Osteocyte (in vitro differentiated cells): ENCODE results near the gene NHSL2. TPM values are rescaled to one million over a fixed set of nuclear protein-coding genes. Genes with fewer than 3 reads are reported as not detected.
A peak's percentile ranks its signal among the peaks of the same experiment; 100 is the strongest.
"Not testable (repeated sequence)": the region's sequence is repeated elsewhere in the genome, so short reads cannot be mapped to it uniquely, and the experiment has no call there.

ENCODE experiments used
- DNase-seq: peaks from one replicate; pipeline ENCODE4 v3.0.0; 2021; ENCODE audit warnings: mixed read lengths; ENCODE audit not compliant: unreplicated experiment; ENCODE audit errors: extremely low spot score
- H3K27ac Mint-ChIP-seq: one replicate; pipeline ENCODE4 v1.8.0; 2021; ENCODE audit warnings: mild to moderate bottlenecking, mixed read lengths; ENCODE audit not compliant: unreplicated experiment
- H3K27me3 Mint-ChIP-seq: one replicate; pipeline ENCODE4 v1.8.0; 2021; ENCODE audit warnings: mixed read lengths; ENCODE audit not compliant: unreplicated experiment
- H3K36me3 Mint-ChIP-seq: one replicate; pipeline ENCODE4 v1.8.0; 2021; ENCODE audit warnings: mixed read lengths; ENCODE audit not compliant: unreplicated experiment
- H3K4me1 Mint-ChIP-seq: one replicate; pipeline ENCODE4 v1.8.0; 2021; ENCODE audit warnings: mixed read lengths; ENCODE audit not compliant: unreplicated experiment
- H3K4me3 Mint-ChIP-seq: one replicate; pipeline ENCODE4 v1.8.0; 2021; ENCODE audit warnings: mild to moderate bottlenecking, moderate library complexity, mixed read lengths; ENCODE audit not compliant: unreplicated experiment
- H3K9me3 Mint-ChIP-seq: one replicate; pipeline ENCODE4 v1.8.0; 2021; ENCODE audit warnings: mixed read lengths; ENCODE audit not compliant: unreplicated experiment
- total RNA-seq: library from RNA; stranded (reverse); gene quantifications from 2 replicates; pipeline ENCODE4 v1.2.1, GENCODE V29; 2021
- TF ChIP-seq, protein P1 (sequence below): fragments of 200-600 bp; sonication (generic); IDR thresholded peaks from 2 replicates; pipeline ENCODE4 v1.5.0; 2021; ENCODE audit warnings: antibody characterized with exemption, mild to moderate bottlenecking, moderate library complexity

Gene NHSL2
- total RNA-seq, 1 donor from 2014 or later: 7.3 TPM

DNA sequence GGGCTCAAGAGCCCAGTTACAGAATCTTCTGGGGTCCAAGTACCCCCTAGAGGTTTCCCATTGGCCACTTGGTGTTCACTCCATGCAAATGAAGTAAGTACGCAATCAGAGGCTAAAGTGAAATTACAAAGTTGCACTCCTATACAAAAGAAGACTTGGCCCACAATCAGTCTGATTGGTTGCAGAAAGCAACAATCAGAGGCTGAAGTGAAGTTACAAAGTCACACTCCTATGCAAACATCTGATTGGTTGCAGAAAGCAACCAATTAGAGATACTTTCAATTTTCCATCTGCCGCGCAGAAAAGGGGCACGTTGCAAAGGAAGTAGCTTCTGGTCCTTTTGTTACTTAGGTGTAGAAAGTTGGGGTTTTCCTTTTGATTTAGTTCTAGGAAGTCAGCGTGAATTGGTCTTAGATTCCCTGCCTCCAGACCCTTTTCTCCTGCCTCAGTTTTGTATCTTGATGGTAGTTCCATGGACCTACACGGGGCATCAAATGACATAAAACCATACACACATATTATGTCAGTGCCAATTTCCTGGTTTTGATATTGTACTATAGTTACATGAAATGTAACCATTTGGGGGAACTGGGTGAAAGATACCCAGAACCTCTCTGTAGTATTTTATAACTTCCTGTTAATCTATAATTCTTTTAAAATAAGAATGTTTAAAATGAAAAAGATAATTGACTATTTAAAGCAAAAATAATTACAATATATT is 258.5 kb downstream of the NHSL2 start:
- Mint-ChIP-seq H3K4me1 (no peaks in the 10 kb centered on the region), H3K4me3 (no peak overlapping the region), H3K36me3 (no peaks in the 10 kb centered on the region), H3K27ac (no peak overlapping the region), H3K27me3 (peaks cover 4% of the 10 kb centered on the region), H3K9me3 (no peaks in the 10 kb centered on the region)
- TF ChIP-seq, protein P1, sequence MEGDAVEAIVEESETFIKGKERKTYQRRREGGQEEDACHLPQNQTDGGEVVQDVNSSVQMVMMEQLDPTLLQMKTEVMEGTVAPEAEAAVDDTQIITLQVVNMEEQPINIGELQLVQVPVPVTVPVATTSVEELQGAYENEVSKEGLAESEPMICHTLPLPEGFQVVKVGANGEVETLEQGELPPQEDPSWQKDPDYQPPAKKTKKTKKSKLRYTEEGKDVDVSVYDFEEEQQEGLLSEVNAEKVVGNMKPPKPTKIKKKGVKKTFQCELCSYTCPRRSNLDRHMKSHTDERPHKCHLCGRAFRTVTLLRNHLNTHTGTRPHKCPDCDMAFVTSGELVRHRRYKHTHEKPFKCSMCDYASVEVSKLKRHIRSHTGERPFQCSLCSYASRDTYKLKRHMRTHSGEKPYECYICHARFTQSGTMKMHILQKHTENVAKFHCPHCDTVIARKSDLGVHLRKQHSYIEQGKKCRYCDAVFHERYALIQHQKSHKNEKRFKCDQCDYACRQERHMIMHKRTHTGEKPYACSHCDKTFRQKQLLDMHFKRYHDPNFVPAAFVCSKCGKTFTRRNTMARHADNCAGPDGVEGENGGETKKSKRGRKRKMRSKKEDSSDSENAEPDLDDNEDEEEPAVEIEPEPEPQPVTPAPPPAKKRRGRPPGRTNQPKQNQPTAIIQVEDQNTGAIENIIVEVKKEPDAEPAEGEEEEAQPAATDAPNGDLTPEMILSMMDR: no peak
- DNase-seq: no peak

DNA sequence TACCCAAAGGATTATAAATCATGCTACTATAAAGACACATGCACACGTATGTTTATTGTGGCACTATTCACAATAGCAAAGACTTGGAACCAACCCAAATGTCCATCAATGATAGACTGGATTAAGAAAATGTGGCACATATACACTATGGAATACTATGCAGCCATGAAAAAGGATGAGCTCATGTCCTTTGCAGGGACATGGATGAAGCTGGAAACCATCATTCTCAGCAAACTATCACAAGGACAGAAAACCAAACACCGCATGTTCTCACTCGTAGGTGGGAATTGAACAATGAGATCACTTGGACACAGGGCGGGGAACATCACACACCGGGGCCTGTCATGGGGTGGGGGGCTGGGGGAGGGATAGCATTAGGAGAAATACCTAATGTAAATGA is 265.6 kb downstream of the NHSL2 start:
- not testable (repeated sequence) for H3K27me3 Mint-ChIP-seq, H3K4me1 Mint-ChIP-seq, DNase-seq, H3K27ac Mint-ChIP-seq, H3K36me3 Mint-ChIP-seq, H3K9me3 Mint-ChIP-seq, H3K4me3 Mint-ChIP-seq

DNA sequence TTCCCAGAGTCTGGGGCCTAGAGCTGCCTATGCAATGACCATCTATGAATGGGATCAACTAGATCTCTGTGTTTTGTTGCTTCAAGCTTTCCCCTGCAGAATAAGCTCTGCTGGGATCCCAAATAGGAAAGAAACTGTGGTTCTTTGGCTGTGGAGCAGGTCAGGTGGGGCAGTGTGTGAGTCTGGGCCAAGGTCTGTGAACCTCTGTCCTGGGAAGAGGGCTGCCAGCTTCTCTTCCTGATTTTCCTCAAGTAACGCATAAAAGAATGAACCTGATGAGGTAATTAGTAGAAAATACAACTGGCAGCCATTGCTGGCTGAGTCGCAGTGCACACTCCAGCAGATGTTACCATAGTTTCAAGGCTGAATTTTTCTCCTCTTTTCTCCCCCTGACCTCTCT is 266.3 kb downstream of the NHSL2 start:
- H3K4me3 Mint-ChIP-seq: no peak overlapping the region
- no peaks in the 10 kb centered on the region for H3K36me3 Mint-ChIP-seq
- H3K9me3 Mint-ChIP-seq: no peaks in the 10 kb centered on the region
- DNase-seq: no peak
- no peaks in the 10 kb centered on the region for H3K27me3 Mint-ChIP-seq
- TF ChIP-seq, protein P1: no peak
- H3K4me1 Mint-ChIP-seq: no peaks in the 10 kb centered on the region
- no peak overlapping the region for H3K27ac Mint-ChIP-seq

DNA sequence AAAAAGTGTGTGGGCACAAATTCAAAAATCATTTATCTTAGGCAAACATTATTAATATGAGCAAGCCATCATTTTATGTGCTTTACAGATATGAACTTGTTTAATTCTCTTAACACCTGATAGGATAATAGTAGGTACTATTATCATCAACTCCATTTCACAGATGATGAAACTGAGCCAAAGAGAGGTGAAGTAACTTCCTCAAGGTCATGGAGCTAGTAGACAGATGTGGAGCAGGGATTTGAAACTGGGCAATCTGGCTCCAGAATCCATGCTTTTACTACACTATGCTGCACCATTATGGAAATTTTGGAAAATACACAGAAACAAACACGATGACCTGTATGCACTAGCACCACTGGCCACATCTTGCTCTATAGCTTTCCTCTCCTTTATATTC is 269.9 kb downstream of the NHSL2 start:
- Mint-ChIP-seq H3K27me3 (no peaks in the 10 kb centered on the region), H3K4me3 (no peak overlapping the region), H3K9me3 (no peaks in the 10 kb centered on the region), H3K36me3 (no peaks in the 10 kb centered on the region), H3K4me1 (peaks cover 3% of the 10 kb centered on the region), H3K27ac (no peak overlapping the region)
- TF ChIP-seq, protein P1: no peak
- no peak for DNase-seq

DNA sequence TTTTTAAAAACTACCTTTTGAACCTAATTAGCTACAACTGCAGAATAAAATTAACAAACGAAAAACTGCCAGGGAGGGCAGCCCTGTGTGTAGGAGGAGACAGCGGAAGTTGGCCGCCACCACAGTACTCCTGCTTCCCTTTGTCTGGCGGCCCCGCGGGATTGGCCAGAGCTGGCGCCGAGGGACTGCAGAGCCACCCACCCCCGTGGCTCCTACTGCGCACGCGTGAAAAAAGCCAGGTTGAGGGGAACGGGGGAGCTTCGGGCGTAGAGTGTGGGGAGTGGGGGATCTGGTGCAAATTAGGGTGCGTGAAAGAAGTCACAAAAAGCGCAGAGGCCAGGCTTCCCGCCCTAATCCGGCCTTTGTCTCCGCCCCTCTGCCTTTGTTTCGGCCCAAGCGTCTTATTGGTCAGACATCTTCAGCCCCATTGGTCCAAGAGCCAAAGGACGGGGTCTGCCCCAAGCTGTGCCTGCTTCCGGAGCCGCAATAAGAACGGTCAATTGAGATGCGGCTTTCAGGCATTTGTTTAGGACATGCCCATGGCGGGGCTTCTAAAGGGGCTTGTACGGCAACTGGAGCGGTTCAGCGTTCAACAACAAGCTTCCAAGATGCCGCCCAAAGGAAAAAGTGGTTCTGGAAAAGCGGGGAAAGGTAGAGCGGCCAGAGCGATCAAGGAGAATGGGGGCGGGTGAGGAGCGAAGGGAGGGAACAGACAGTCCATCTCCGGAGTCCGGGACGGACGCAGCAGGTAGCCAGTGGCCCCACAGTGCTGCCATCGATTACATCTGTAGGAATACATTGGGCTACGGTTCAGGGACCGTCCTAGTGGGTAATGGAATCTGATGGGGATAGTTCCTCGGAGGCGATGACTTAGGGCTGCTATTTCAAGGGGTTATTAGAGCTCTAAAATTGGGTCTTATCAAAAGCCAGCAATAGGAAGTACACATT is 270.8 kb downstream of the NHSL2 start, which contains the start of gene PIN4:
TSS of gene PIN4 (plus strand) at position 580 of the 948 bp plus-strand sequence. CDS start at position 609, 29 bp downstream.
- no peaks in the 10 kb centered on the region for H3K36me3 Mint-ChIP-seq
- no peak within 1 kb of the TSS for H3K4me3 Mint-ChIP-seq
- peak; percentile 94 for DNase-seq
- TF ChIP-seq, protein P1: no peak
- H3K27me3 Mint-ChIP-seq: no peaks in the 10 kb centered on the region
- peaks cover 3% of the 10 kb centered on the region for H3K4me1 Mint-ChIP-seq
- no peak within 1 kb of the TSS for H3K27ac Mint-ChIP-seq
- H3K9me3 Mint-ChIP-seq: no peaks in the 10 kb centered on the region
